PC-3 (cell line): ENCODE measurements around the gene NPW.

Experiments used
- EZH2phosphoT487 ChIP-seq: fragments of 300-600 bp; sonication (generic); IDR thresholded peaks from 2 replicates; pipeline ENCODE4 v1.6.1; 2018; ENCODE audit warnings: mild to moderate bottlenecking, antibody characterized with exemption, low read length, borderline replicate concordance
- TF ChIP-seq, protein P1 (sequence below): fragments of 300-600 bp; sonication (generic); conservative IDR thresholded peaks from 2 replicates; pipeline ENCODE4 v1.5.1; 2017; ENCODE audit warnings: antibody characterized with exemption, low read depth, mild to moderate bottlenecking, low read length

DNA sequence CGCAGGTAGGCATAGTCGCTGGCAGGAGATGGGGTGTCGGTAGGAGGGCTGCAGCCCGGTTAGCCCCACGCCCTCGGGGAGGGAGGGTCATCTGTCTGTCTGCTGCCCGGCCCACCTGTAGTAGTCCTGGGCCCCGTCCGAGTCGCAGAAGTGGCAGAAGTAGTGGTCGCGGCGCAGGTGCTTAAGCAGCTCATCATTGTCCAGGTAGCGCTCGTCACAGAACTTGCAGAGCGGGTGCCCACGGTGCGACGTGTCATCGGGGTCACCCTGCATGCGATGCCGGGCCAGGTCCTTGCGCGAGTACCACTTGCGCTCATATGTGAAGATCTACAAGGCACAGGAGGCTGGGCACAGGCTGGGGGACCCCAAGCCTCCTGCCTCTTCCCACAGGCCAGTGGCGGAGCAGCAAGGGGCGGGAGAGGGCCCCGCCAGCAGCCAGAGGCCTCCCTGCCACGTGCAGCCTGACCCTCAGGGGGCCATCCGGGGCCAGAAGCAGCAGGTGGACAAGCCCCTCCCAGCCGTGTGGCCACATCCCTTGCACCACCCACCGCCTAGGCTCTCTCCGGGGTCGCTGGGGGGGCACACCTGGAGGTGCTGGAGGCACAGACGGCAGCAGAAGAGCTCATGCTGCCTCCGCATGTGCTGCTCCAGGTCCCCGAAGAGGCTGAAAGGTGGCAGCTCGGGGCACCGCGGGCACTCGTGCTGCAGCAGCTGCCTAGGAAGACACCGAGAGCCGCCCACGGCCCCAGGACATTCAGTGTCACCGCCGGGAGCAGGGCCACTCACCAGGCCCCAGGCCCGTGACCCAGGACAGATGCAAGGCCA lies 17.0 kb upstream of the NPW start:
- TF ChIP-seq EZH2phosphoT487 = no peak
- TF ChIP-seq, protein P1, sequence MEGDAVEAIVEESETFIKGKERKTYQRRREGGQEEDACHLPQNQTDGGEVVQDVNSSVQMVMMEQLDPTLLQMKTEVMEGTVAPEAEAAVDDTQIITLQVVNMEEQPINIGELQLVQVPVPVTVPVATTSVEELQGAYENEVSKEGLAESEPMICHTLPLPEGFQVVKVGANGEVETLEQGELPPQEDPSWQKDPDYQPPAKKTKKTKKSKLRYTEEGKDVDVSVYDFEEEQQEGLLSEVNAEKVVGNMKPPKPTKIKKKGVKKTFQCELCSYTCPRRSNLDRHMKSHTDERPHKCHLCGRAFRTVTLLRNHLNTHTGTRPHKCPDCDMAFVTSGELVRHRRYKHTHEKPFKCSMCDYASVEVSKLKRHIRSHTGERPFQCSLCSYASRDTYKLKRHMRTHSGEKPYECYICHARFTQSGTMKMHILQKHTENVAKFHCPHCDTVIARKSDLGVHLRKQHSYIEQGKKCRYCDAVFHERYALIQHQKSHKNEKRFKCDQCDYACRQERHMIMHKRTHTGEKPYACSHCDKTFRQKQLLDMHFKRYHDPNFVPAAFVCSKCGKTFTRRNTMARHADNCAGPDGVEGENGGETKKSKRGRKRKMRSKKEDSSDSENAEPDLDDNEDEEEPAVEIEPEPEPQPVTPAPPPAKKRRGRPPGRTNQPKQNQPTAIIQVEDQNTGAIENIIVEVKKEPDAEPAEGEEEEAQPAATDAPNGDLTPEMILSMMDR = no peak
